H1 (cell line): ENCODE measurements around the gene RAB3D. TPM values are rescaled to one million over a fixed set of nuclear protein-coding genes. Genes with fewer than 3 reads are reported as not detected.

Source experiments
- BACH1 ChIP-seq: IDR thresholded peaks from 2 replicates; pipeline ENCODE4 v1.6.1; 2012; ENCODE audit warnings: low read length, improper control_type of control experiment
- BCL11A ChIP-seq, 2 experiments: IDR thresholded peaks; one replicate each; pipeline ENCODE4 v1.6.1; 2011; ENCODE audit warnings: low read depth in 2 of 2, low read length in 2 of 2, mild to moderate bottlenecking in 2 of 2
- CEBPB ChIP-seq: IDR thresholded peaks from 2 replicates; pipeline ENCODE4 v1.6.1; 2012; ENCODE audit warnings: low read depth, low read length
- CHD1 ChIP-seq: IDR thresholded peaks from 2 replicates; pipeline ENCODE4 v1.6.1; 2012; ENCODE audit warnings: low read depth, low read length, improper control_type of control experiment
- EP300 ChIP-seq, 2 experiments: IDR thresholded peaks; 1 replicate in 1 of 2; 2 replicates in 1 of 2; pipeline ENCODE4 v1.6.1; 2011 to 2012; ENCODE audit warnings: low read depth in 2 of 2, low read length in 2 of 2, mild to moderate bottlenecking in 2 of 2, borderline replicate concordance in 1 of 2, inconsistent platforms in 1 of 2, moderate library complexity in 1 of 2
- EZH2 ChIP-seq: fragments of 200-600 bp; sonication (generic); IDR thresholded peaks from 2 replicates; pipeline ENCODE4 v1.7.1; 2012; ENCODE audit warnings: low read depth, mild to moderate bottlenecking, moderate library complexity, low read length, inconsistent platforms; ENCODE audit not compliant: severe bottlenecking
- GABPA ChIP-seq: IDR thresholded peaks from 2 replicates; pipeline ENCODE4 v1.6.1; 2011; ENCODE audit warnings: mild to moderate bottlenecking, low read length, moderate library complexity, borderline replicate concordance; ENCODE audit not compliant: insufficient read depth
- GTF2F1 ChIP-seq: IDR thresholded peaks from 2 replicates; pipeline ENCODE4 v1.6.1; 2012; ENCODE audit warnings: low read depth, low read length, improper control_type of control experiment, borderline replicate concordance
- KDM1A ChIP-seq: fragments of 200-600, 300-600 bp; sonication (generic); IDR thresholded peaks from 2 replicates; pipeline ENCODE4 v1.7.1; 2016; ENCODE audit warnings: mild to moderate bottlenecking, low read length, borderline replicate concordance
- NANOG ChIP-seq: IDR thresholded peaks from 2 replicates; pipeline ENCODE4 v1.6.1; 2011; ENCODE audit warnings: low read length, low read depth, mild to moderate bottlenecking, inconsistent platforms; ENCODE audit not compliant: insufficient read depth, poor library complexity, severe bottlenecking
- NRF1 ChIP-seq: IDR thresholded peaks from 2 replicates; pipeline ENCODE4 v1.6.1; 2011; ENCODE audit warnings: mild to moderate bottlenecking, low read depth, low read length, improper control_type of control experiment
- RNF2 ChIP-seq: fragments of 200-900, 300-1000 bp; sonication (generic); IDR thresholded peaks from 2 replicates; pipeline ENCODE4 v1.7.1; 2016; ENCODE audit warnings: borderline replicate concordance, low read depth, mild to moderate bottlenecking, antibody characterized with exemption, low read length; ENCODE audit not compliant: poor library complexity, severe bottlenecking; ENCODE audit errors: missing control alignments
- RXRA ChIP-seq: IDR thresholded peaks from 2 replicates; pipeline ENCODE4 v1.6.1; 2011; ENCODE audit warnings: low read depth, mild to moderate bottlenecking, low read length, moderate library complexity; ENCODE audit not compliant: insufficient read depth
- SAP30 ChIP-seq: fragments of 300-600 bp; sonication (generic); IDR thresholded peaks from 2 replicates; pipeline ENCODE4 v1.7.1; 2012; ENCODE audit warnings: low read length, moderate library complexity, mild to moderate bottlenecking, inconsistent platforms; ENCODE audit not compliant: insufficient read depth, insufficient replicate concordance
- SIX5 ChIP-seq: IDR thresholded peaks from 2 replicates; pipeline ENCODE4 v1.6.1; 2011; ENCODE audit warnings: mild to moderate bottlenecking, low read depth, low read length
- SP2 ChIP-seq: IDR thresholded peaks from 2 replicates; pipeline ENCODE4 v1.6.1; 2012; ENCODE audit warnings: mild to moderate bottlenecking, low read length, inconsistent platforms
- SUZ12 ChIP-seq: fragments of 200-600 bp; sonication (generic); IDR thresholded peaks from 2 replicates; pipeline ENCODE4 v1.6.1; 2012; ENCODE audit warnings: mild to moderate bottlenecking, inconsistent platforms, low read length, moderate library complexity, mixed read lengths
- TAF1 ChIP-seq: IDR thresholded peaks from 2 replicates; pipeline ENCODE4 v1.6.1; 2011; ENCODE audit warnings: mild to moderate bottlenecking, low read depth, low read length
- TAF7 ChIP-seq: optimal IDR thresholded peaks from 2 replicates; pipeline ENCODE3; 2011; ENCODE audit warnings: low read depth, mild to moderate bottlenecking, inconsistent platforms, low read length, moderate library complexity, borderline replicate concordance
- TBP ChIP-seq: IDR thresholded peaks from 2 replicates; pipeline ENCODE4 v1.6.1; 2011; ENCODE audit warnings: low read depth, low read length, improper control_type of control experiment
- TEAD4 ChIP-seq: IDR thresholded peaks from 2 replicates; pipeline ENCODE4 v1.6.1; 2012; ENCODE audit warnings: low read depth, low read length, inconsistent platforms, mixed read lengths
- polyA plus RNA-seq, 7 experiments: library from polyadenylated mRNA; depleted of rRNA in 3 of 7; stranded (reverse) in 5 of 7; unstranded in 2 of 7; fragments of >200 nt in 5 of 7; fragments of 200-250 nt in 2 of 7; gene quantifications; 1 replicate in 5 of 7; 2 replicates in 1 of 7; 4 replicates in 1 of 7; pipeline versions ENCODE4 v1.2.1 to v1.2.3, GENCODE V29; 2011 to 2013; ENCODE audit warnings: missing spikeins in 2 of 7, mixed read lengths in 2 of 7
- total RNA-seq: library from RNA; stranded (reverse); fragmentation: NEBNext Ultra II Directional; extraction: Animal tissue kit (Norgen Biotek cat#: 25700); gene quantifications from 2 replicates; pipeline ENCODE4 v1.2.1, GENCODE V29; 2021
- TF ChIP-seq, protein P1 (sequence below), 3 experiments: IDR thresholded peaks; 1 replicate in 2 of 3; 2 replicates in 1 of 3; pipeline versions ENCODE4 v1.5.1 to v1.6.1; 2011; ENCODE audit warnings: low read length in 3 of 3, mild to moderate bottlenecking in 3 of 3, inconsistent platforms in 2 of 3, low read depth in 1 of 3, moderate library complexity in 1 of 3; ENCODE audit not compliant: insufficient read depth in 1 of 3; ENCODE audit errors: control extremely low read depth in 1 of 3

RAB3D gene
- total and polyA plus RNA-seq, 2 of the 8 experiments (the other 6 are each of a cell fraction or from before 2014, with no cell fraction given): 17.8 to 23.8 TPM

DNA sequence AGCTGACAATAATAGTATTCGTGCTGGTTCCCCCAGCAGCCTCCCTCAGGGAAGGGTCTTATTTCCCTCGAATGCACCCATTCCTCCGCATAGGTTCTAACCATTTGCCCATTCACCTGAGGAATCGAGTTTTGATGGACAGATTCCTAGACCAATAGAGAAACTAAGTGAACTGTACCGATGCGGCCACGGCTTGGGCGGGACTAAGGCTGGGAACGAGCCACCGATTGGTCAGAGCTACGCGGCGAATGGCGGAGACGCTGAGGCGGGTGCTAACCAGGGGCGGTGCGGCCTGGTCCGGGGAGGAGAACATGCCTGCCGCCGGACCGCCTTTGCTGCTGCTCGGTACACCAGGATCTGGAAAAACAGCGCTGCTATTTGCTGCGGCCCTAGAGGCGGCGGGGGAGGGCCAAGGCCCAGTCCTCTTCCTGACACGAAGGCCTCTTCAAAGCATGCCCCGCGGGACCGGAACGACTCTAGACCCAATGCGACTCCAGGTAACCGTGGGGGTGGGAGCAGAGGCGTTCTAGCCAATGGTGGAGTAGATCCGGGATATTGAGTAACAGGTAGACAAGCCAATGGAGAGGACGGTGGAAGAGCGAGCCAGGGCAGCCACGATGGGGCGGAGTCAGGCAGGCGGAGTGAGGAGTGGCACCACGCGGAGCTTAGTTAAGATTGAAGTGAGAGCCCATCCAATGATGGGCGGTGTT lies 35.1 kb upstream of the RAB3D start, which contains the start of gene SWSAP1 (continued):
- TF ChIP-seq GTF2F1 (no peak), SIX5 (no peak), SAP30 (no peak), EP300 (IDR thresholded peaks at IDR 0.05; ENCODE audit: borderline replicate concordance in 1 of 2, low read depth in 2 of 2, low read length in 2 of 2) (no peak), TEAD4 (no peak), NANOG (no peak), SUZ12 (no peak), GABPA (no peak), CHD1 (no peak), TAF7 (no peak), EZH2 (no peak), TBP (peak; percentile 48; the same call in 1 of the 2 replicates), KDM1A (no peak), CEBPB (no peak), TAF1 (peak; percentile 84), BACH1 (no peak), SP2 (peak; percentile 68), NRF1 (no peak), RXRA (no peak), BCL11A (IDR thresholded peaks at IDR 0.05; ENCODE audit: low read depth in 2 of 2, low read length in 2 of 2) (no peak), RNF2 (no peak)
- TF ChIP-seq, protein P1, sequence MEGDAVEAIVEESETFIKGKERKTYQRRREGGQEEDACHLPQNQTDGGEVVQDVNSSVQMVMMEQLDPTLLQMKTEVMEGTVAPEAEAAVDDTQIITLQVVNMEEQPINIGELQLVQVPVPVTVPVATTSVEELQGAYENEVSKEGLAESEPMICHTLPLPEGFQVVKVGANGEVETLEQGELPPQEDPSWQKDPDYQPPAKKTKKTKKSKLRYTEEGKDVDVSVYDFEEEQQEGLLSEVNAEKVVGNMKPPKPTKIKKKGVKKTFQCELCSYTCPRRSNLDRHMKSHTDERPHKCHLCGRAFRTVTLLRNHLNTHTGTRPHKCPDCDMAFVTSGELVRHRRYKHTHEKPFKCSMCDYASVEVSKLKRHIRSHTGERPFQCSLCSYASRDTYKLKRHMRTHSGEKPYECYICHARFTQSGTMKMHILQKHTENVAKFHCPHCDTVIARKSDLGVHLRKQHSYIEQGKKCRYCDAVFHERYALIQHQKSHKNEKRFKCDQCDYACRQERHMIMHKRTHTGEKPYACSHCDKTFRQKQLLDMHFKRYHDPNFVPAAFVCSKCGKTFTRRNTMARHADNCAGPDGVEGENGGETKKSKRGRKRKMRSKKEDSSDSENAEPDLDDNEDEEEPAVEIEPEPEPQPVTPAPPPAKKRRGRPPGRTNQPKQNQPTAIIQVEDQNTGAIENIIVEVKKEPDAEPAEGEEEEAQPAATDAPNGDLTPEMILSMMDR (IDR thresholded peaks at IDR 0.05; ENCODE audit: control extremely low read depth in 1 of 3, insufficient read depth in 1 of 3, low read depth in 1 of 3, low read length in 3 of 3): no peak
